GM23338 (cell line): ENCODE measurements around the gene MAST4. TPM values are rescaled to one million over a fixed set of nuclear protein-coding genes. Genes with fewer than 3 reads are reported as not detected.

Experiments used
- ATAC-seq: fragments of 200-7000 bp; cut with Tn5 transposase; 3 replicates; pipeline ENCODE4 v1.9.1; 2020
- DNase-seq: peaks from one replicate; pipeline ENCODE4 v3.0.0-alpha.2; 2015; ENCODE audit warnings: low spot score
- H2AFZ ChIP-seq: fragments of 200-600 bp; sonication (generic); 2 replicates; pipeline ENCODE4 v1.8.0; 2016; ENCODE audit warnings: antibody characterized with exemption, mild to moderate bottlenecking, moderate library complexity
- H3F3A ChIP-seq: fragments of 200-600 bp; sonication (generic); replicated peaks from 2 replicates; pipeline ENCODE4 v1.8.0; 2017; ENCODE audit warnings: antibody characterized with exemption, mixed run types, low read depth
- H3K27ac ChIP-seq: fragments of 200-600 bp; sonication (generic); 2 replicates; pipeline ENCODE4 v1.6.1; 2016; ENCODE audit warnings: low read depth
- H3K27me3 ChIP-seq: fragments of 200-600 bp; sonication (generic); 2 replicates; pipeline ENCODE4 v1.8.0; 2016; ENCODE audit warnings: mild to moderate bottlenecking, mixed run types, moderate library complexity; ENCODE audit not compliant: insufficient read depth
- H3K36me3 ChIP-seq: fragments of 200-600 bp; sonication (generic); 2 replicates; pipeline ENCODE4 v1.8.0; 2016; ENCODE audit warnings: mild to moderate bottlenecking; ENCODE audit not compliant: insufficient read depth
- H3K4me1 ChIP-seq: fragments of 200-600 bp; sonication (generic); 2 replicates; pipeline ENCODE4 v1.8.0; 2016; ENCODE audit warnings: mild to moderate bottlenecking, moderate library complexity; ENCODE audit not compliant: insufficient read depth
- H3K4me2 ChIP-seq: fragments of 200-600 bp; sonication (generic); 2 replicates; pipeline ENCODE4 v1.7.1; 2017; ENCODE audit warnings: mixed run types
- H3K4me3 ChIP-seq: fragments of 200-600 bp; sonication (generic); 2 replicates; pipeline ENCODE4 v1.6.1; 2016; ENCODE audit warnings: mixed run types
- H3K79me2 ChIP-seq: fragments of 200-600 bp; sonication (generic); replicated peaks from 2 replicates; pipeline ENCODE4 v1.8.0; 2017; ENCODE audit warnings: mild to moderate bottlenecking; ENCODE audit not compliant: insufficient read depth
- H3K9me2 ChIP-seq: fragments of 200-600 bp; sonication (generic); 2 replicates; pipeline ENCODE4 v1.8.0; 2017; ENCODE audit not compliant: insufficient read depth
- H4K20me1 ChIP-seq: fragments of 200-600 bp; sonication (generic); replicated peaks from 2 replicates; pipeline ENCODE4 v1.8.0; 2017; ENCODE audit warnings: mild to moderate bottlenecking; ENCODE audit not compliant: insufficient read depth
- H3K27ac Mint-ChIP-seq: 2 replicates; pipeline ENCODE4 v1.8.0; 2020; ENCODE audit warnings: inconsistent platforms, mild to moderate bottlenecking, moderate library complexity, mixed read lengths
- H3K27me3 Mint-ChIP-seq: 3 replicates; pipeline ENCODE4 v1.8.0; 2022; ENCODE audit warnings: low read depth, mild to moderate bottlenecking, moderate library complexity, mixed read lengths, inconsistent platforms; ENCODE audit not compliant: insufficient read depth, poor library complexity
- H3K36me3 Mint-ChIP-seq: 3 replicates; pipeline ENCODE4 v1.8.0; 2021; ENCODE audit warnings: low read depth, mild to moderate bottlenecking, inconsistent platforms, moderate library complexity, mixed read lengths
- H3K4me1 Mint-ChIP-seq: 3 replicates; pipeline ENCODE4 v1.8.0; 2020; ENCODE audit warnings: mild to moderate bottlenecking, inconsistent platforms, mixed read lengths
- H3K4me3 Mint-ChIP-seq: 3 replicates; pipeline ENCODE4 v1.8.0; 2021; ENCODE audit warnings: moderate library complexity, mild to moderate bottlenecking, inconsistent platforms, mixed read lengths
- H3K9me3 Mint-ChIP-seq: 3 replicates; pipeline ENCODE4 v1.8.0; 2020; ENCODE audit warnings: moderate library complexity, mild to moderate bottlenecking, inconsistent platforms, mixed read lengths
- CREB1 ChIP-seq: fragments of 250-450 bp; sonication (Bioruptor Pico); IDR thresholded peaks from 2 replicates; pipeline ENCODE4 v1.5.0; 2020; ENCODE audit warnings: low read depth, mild to moderate bottlenecking, moderate library complexity
- EZH2 ChIP-seq: fragments of 200-600 bp; sonication (generic); IDR thresholded peaks from one replicate; pipeline ENCODE4 v1.8.0; 2017; ENCODE audit warnings: antibody characterized with exemption, mild to moderate bottlenecking, low read depth; ENCODE audit not compliant: unreplicated experiment
- EZH2phosphoT487 ChIP-seq: fragments of 200-600 bp; sonication (generic); IDR thresholded peaks from one replicate; pipeline ENCODE4 v1.8.1; 2018; ENCODE audit warnings: antibody characterized with exemption; ENCODE audit not compliant: unreplicated experiment
- JUNB ChIP-seq: IDR thresholded peaks from one replicate; pipeline ENCODE4 v1.6.1; 2016; ENCODE audit warnings: antibody characterized with exemption; ENCODE audit not compliant: unreplicated experiment
- NANOG ChIP-seq: IDR thresholded peaks from 2 replicates; pipeline ENCODE4 v1.6.1; 2016; ENCODE audit warnings: antibody characterized with exemption, borderline replicate concordance
- POLR2AphosphoS5 ChIP-seq: IDR thresholded peaks from 2 replicates; pipeline ENCODE4 v1.6.1; 2016; ENCODE audit warnings: antibody characterized with exemption, low read depth
- STAT1 ChIP-seq: IDR thresholded peaks from one replicate; pipeline ENCODE4 v1.6.1; 2016; ENCODE audit warnings: antibody characterized with exemption; ENCODE audit not compliant: unreplicated experiment
- ZNF114 ChIP-seq: fragments of 250-450 bp; sonication (Bioruptor Pico); IDR thresholded peaks from 2 replicates; pipeline ENCODE4 v1.5.0; 2020; ENCODE audit warnings: mild to moderate bottlenecking, moderate library complexity
- ZNF331 ChIP-seq: fragments of 250-450 bp; sonication (Bioruptor Pico); IDR thresholded peaks from 2 replicates; pipeline ENCODE4 v1.5.0; 2020; ENCODE audit warnings: low read depth, mild to moderate bottlenecking, moderate library complexity
- polyA plus RNA-seq: library from polyadenylated mRNA; unstranded; fragments of >200 nt; fragmentation: Nextera tagmentation; extraction: Ambion mirVana; gene quantifications from 2 replicates; pipeline ENCODE4 v1.2.1, GENCODE V29; 2016
- total RNA-seq: library from RNA; depleted of rRNA; stranded (reverse); fragments of >200 nt; shearing (Covaris generic); gene quantifications from 2 replicates; pipeline ENCODE4 v1.2.3, GENCODE V29; 2014
- TF ChIP-seq, protein P1 (sequence below): IDR thresholded peaks from 2 replicates; pipeline ENCODE4 v1.6.1; 2016; ENCODE audit warnings: antibody characterized with exemption
- TF ChIP-seq, protein P2 (sequence below): IDR thresholded peaks from one replicate; pipeline ENCODE4 v1.6.1; 2018; ENCODE audit warnings: antibody characterized with exemption; ENCODE audit not compliant: unreplicated experiment
- TF ChIP-seq, protein P3 (sequence below): fragments of 250-450 bp; sonication (Bioruptor Pico); IDR thresholded peaks from 2 replicates; pipeline ENCODE4 v1.5.0; 2020; ENCODE audit warnings: mild to moderate bottlenecking, moderate library complexity
- TF ChIP-seq, protein P4 (sequence below), 2 experiments: fragments of 200-600 bp in 1 of 2; sonication (generic) in 1 of 2; conservative IDR thresholded peaks; 2 replicates each; pipeline versions ENCODE4 v1.5.1 to v1.6.1; 2016 to 2017; ENCODE audit warnings: antibody characterized with exemption in 2 of 2, low read depth in 2 of 2, mild to moderate bottlenecking in 2 of 2, moderate library complexity in 1 of 2

Gene MAST4
- total and polyA plus RNA-seq, 2 experiments from 2014 or later: 3.6 to 8.5 TPM

DNA sequence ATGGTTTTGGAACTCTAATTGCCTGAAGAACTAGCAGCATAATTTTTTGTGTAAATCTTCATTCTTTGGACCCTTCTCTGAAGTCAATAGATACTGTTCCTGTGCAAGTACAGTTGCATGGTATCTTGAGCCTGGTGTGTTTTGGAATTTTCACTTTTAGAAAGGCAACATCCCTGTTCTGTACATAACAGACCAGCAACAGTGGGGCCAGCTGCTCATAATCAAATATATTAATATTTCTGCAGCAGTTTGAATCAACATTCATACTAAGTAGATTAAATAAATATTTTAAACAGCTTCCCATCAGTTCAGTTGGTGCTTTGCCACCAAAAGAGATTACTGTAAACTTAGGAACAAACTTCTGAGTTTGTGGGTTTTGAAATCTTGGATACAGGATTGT lies 502.5 kb downstream of the MAST4 start:
- Histone ChIP-seq H4K20me1 (no peaks in the 10 kb centered on the region), H3K9me2 (no peaks in the 10 kb centered on the region), H3K4me1 (peaks cover 11% of the 10 kb centered on the region), H3F3A (no peaks in the 10 kb centered on the region), H3K27ac (no peak overlapping the region), H3K79me2 (no peaks in the 10 kb centered on the region), H3K4me3 (no peak overlapping the region), H2AFZ (no peak overlapping the region), H3K4me2 (no peak overlapping the region), H3K27me3 (no peaks in the 10 kb centered on the region), H3K36me3 (no peaks in the 10 kb centered on the region)
- Mint-ChIP-seq H3K36me3 (no peaks in the 10 kb centered on the region), H3K27me3 (no peaks in the 10 kb centered on the region), H3K9me3 (no peaks in the 10 kb centered on the region), H3K4me3 (no peak overlapping the region), H3K4me1 (peaks cover 19% of the 10 kb centered on the region), H3K27ac (no peak overlapping the region)
- ATAC-seq: no peak
- no peak for DNase-seq
- TF ChIP-seq STAT1 (no peak), NANOG (no peak), ZNF114 (CRISPR knock-in tag) (no peak), JUNB (no peak), EZH2phosphoT487 (no peak), CREB1 (CRISPR knock-in tag) (no peak), POLR2AphosphoS5 (no peak), EZH2 (no peak), ZNF331 (CRISPR knock-in tag) (no peak)
- TF ChIP-seq, protein P1, sequence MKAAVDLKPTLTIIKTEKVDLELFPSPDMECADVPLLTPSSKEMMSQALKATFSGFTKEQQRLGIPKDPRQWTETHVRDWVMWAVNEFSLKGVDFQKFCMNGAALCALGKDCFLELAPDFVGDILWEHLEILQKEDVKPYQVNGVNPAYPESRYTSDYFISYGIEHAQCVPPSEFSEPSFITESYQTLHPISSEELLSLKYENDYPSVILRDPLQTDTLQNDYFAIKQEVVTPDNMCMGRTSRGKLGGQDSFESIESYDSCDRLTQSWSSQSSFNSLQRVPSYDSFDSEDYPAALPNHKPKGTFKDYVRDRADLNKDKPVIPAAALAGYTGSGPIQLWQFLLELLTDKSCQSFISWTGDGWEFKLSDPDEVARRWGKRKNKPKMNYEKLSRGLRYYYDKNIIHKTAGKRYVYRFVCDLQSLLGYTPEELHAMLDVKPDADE: no peak
- TF ChIP-seq, protein P2, sequence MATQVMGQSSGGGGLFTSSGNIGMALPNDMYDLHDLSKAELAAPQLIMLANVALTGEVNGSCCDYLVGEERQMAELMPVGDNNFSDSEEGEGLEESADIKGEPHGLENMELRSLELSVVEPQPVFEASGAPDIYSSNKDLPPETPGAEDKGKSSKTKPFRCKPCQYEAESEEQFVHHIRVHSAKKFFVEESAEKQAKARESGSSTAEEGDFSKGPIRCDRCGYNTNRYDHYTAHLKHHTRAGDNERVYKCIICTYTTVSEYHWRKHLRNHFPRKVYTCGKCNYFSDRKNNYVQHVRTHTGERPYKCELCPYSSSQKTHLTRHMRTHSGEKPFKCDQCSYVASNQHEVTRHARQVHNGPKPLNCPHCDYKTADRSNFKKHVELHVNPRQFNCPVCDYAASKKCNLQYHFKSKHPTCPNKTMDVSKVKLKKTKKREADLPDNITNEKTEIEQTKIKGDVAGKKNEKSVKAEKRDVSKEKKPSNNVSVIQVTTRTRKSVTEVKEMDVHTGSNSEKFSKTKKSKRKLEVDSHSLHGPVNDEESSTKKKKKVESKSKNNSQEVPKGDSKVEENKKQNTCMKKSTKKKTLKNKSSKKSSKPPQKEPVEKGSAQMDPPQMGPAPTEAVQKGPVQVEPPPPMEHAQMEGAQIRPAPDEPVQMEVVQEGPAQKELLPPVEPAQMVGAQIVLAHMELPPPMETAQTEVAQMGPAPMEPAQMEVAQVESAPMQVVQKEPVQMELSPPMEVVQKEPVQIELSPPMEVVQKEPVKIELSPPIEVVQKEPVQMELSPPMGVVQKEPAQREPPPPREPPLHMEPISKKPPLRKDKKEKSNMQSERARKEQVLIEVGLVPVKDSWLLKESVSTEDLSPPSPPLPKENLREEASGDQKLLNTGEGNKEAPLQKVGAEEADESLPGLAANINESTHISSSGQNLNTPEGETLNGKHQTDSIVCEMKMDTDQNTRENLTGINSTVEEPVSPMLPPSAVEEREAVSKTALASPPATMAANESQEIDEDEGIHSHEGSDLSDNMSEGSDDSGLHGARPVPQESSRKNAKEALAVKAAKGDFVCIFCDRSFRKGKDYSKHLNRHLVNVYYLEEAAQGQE: no peak
- TF ChIP-seq, protein P3, sequence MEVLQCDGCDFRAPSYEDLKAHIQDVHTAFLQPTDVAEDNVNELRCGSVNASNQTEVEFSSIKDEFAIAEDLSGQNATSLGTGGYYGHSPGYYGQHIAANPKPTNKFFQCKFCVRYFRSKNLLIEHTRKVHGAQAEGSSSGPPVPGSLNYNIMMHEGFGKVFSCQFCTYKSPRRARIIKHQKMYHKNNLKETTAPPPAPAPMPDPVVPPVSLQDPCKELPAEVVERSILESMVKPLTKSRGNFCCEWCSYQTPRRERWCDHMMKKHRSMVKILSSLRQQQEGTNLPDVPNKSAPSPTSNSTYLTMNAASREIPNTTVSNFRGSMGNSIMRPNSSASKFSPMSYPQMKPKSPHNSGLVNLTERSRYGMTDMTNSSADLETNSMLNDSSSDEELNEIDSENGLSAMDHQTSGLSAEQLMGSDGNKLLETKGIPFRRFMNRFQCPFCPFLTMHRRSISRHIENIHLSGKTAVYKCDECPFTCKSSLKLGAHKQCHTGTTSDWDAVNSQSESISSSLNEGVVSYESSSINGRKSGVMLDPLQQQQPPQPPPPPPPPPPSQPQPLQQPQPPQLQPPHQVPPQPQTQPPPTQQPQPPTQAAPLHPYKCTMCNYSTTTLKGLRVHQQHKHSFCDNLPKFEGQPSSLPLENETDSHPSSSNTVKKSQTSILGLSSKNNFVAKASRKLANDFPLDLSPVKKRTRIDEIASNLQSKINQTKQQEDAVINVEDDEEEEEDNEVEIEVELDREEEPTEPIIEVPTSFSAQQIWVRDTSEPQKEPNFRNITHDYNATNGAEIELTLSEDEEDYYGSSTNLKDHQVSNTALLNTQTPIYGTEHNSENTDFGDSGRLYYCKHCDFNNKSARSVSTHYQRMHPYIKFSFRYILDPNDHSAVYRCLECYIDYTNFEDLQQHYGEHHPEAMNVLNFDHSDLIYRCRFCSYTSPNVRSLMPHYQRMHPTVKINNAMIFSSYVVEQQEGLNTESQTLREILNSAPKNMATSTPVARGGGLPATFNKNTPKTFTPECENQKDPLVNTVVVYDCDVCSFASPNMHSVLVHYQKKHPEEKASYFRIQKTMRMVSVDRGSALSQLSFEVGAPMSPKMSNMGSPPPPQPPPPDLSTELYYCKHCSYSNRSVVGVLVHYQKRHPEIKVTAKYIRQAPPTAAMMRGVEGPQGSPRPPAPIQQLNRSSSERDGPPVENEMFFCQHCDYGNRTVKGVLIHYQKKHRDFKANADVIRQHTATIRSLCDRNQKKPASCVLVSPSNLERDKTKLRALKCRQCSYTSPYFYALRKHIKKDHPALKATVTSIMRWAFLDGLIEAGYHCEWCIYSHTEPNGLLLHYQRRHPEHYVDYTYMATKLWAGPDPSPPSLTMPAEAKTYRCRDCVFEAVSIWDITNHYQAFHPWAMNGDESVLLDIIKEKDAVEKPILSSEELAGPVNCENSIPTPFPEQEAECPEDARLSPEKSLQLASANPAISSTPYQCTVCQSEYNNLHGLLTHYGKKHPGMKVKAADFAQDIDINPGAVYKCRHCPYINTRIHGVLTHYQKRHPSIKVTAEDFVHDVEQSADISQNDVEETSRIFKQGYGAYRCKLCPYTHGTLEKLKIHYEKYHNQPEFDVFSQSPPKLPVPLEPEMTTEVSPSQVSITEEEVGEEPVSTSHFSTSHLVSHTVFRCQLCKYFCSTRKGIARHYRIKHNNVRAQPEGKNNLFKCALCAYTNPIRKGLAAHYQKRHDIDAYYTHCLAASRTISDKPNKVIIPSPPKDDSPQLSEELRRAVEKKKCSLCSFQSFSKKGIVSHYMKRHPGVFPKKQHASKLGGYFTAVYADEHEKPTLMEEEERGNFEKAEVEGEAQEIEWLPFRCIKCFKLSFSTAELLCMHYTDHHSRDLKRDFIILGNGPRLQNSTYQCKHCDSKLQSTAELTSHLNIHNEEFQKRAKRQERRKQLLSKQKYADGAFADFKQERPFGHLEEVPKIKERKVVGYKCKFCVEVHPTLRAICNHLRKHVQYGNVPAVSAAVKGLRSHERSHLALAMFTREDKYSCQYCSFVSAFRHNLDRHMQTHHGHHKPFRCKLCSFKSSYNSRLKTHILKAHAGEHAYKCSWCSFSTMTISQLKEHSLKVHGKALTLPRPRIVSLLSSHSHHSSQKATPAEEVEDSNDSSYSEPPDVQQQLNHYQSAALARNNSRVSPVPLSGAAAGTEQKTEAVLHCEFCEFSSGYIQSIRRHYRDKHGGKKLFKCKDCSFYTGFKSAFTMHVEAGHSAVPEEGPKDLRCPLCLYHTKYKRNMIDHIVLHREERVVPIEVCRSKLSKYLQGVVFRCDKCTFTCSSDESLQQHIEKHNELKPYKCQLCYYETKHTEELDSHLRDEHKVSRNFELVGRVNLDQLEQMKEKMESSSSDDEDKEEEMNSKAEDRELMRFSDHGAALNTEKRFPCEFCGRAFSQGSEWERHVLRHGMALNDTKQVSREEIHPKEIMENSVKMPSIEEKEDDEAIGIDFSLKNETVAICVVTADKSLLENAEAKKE: no peak
- TF ChIP-seq, protein P4, sequence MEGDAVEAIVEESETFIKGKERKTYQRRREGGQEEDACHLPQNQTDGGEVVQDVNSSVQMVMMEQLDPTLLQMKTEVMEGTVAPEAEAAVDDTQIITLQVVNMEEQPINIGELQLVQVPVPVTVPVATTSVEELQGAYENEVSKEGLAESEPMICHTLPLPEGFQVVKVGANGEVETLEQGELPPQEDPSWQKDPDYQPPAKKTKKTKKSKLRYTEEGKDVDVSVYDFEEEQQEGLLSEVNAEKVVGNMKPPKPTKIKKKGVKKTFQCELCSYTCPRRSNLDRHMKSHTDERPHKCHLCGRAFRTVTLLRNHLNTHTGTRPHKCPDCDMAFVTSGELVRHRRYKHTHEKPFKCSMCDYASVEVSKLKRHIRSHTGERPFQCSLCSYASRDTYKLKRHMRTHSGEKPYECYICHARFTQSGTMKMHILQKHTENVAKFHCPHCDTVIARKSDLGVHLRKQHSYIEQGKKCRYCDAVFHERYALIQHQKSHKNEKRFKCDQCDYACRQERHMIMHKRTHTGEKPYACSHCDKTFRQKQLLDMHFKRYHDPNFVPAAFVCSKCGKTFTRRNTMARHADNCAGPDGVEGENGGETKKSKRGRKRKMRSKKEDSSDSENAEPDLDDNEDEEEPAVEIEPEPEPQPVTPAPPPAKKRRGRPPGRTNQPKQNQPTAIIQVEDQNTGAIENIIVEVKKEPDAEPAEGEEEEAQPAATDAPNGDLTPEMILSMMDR (conservative IDR thresholded peaks at IDR 0.05; ENCODE audit: low read depth in 2 of 2): no peak
